SK-N-SH (cell line): ENCODE results near the gene HPCA.

Source experiments
- FOSL2 ChIP-seq: IDR thresholded peaks from 2 replicates; pipeline ENCODE4 v1.4.0; 2012; ENCODE audit warnings: low read depth, mild to moderate bottlenecking, moderate library complexity, borderline replicate concordance
- GATA2 ChIP-seq: sonication (generic); formaldehyde crosslinking; IDR thresholded peaks from 2 replicates; pipeline ENCODE4 v1.5.0; 2020; ENCODE audit warnings: mild to moderate bottlenecking, missing genetic modification reagents
- MXI1 ChIP-seq: IDR thresholded peaks from 2 replicates; pipeline ENCODE4 v1.6.1; 2012; ENCODE audit warnings: mild to moderate bottlenecking, low read depth, low read length, improper control_type of control experiment
- RAD21 ChIP-seq: IDR thresholded peaks from 2 replicates; pipeline ENCODE4 v1.6.1; 2012; ENCODE audit warnings: mild to moderate bottlenecking, low read length
- RFX5 ChIP-seq: IDR thresholded peaks from 2 replicates; pipeline ENCODE4 v1.6.1; 2012; ENCODE audit warnings: mild to moderate bottlenecking, improper control_type of control experiment, low read length
- RXRA ChIP-seq: IDR thresholded peaks from 2 replicates; pipeline ENCODE4 v1.4.0; 2012; ENCODE audit warnings: low read depth, mild to moderate bottlenecking, borderline replicate concordance
- SIN3A ChIP-seq: IDR thresholded peaks from 2 replicates; pipeline ENCODE4 v1.6.1; 2012; ENCODE audit warnings: low read depth, mild to moderate bottlenecking, low read length, moderate library complexity, borderline replicate concordance
- SMC3 ChIP-seq: IDR thresholded peaks from 2 replicates; pipeline ENCODE4 v1.6.1; 2012; ENCODE audit warnings: low read depth, low read length, improper control_type of control experiment
- TF ChIP-seq, protein P1 (sequence below): fragments of 200-600 bp; sonication (generic); IDR thresholded peaks from 2 replicates; pipeline ENCODE4 v1.6.1; 2017; ENCODE audit warnings: antibody characterized with exemption, mild to moderate bottlenecking, moderate library complexity
- TF ChIP-seq, protein P2 (sequence below): IDR thresholded peaks from 2 replicates; pipeline ENCODE4 v1.6.1; 2012; ENCODE audit warnings: mild to moderate bottlenecking, low read depth, low read length, moderate library complexity

DNA sequence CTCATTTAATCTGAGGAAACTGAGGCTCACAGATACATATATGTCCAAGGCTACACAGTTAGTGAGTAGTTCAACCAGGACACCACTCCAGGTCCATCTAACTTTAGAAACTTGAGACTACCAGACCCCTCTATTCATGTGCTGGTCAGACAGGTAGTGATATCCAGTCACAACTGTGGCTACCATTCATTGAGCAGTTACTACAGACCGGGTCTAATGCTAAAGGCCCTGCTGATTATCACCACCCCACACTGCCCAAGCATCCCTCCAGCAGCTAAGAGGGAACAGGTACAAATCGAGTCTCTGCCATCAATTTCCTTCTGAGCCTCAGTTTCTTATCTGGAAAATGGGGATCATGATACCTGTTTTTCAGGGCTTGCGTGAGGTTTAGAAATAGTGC is 5.3 kb downstream of the HPCA start:
- TF ChIP-seq, protein P1, sequence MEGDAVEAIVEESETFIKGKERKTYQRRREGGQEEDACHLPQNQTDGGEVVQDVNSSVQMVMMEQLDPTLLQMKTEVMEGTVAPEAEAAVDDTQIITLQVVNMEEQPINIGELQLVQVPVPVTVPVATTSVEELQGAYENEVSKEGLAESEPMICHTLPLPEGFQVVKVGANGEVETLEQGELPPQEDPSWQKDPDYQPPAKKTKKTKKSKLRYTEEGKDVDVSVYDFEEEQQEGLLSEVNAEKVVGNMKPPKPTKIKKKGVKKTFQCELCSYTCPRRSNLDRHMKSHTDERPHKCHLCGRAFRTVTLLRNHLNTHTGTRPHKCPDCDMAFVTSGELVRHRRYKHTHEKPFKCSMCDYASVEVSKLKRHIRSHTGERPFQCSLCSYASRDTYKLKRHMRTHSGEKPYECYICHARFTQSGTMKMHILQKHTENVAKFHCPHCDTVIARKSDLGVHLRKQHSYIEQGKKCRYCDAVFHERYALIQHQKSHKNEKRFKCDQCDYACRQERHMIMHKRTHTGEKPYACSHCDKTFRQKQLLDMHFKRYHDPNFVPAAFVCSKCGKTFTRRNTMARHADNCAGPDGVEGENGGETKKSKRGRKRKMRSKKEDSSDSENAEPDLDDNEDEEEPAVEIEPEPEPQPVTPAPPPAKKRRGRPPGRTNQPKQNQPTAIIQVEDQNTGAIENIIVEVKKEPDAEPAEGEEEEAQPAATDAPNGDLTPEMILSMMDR: no peak
- TF ChIP-seq RXRA: no peak
- TF ChIP-seq, protein P2, sequence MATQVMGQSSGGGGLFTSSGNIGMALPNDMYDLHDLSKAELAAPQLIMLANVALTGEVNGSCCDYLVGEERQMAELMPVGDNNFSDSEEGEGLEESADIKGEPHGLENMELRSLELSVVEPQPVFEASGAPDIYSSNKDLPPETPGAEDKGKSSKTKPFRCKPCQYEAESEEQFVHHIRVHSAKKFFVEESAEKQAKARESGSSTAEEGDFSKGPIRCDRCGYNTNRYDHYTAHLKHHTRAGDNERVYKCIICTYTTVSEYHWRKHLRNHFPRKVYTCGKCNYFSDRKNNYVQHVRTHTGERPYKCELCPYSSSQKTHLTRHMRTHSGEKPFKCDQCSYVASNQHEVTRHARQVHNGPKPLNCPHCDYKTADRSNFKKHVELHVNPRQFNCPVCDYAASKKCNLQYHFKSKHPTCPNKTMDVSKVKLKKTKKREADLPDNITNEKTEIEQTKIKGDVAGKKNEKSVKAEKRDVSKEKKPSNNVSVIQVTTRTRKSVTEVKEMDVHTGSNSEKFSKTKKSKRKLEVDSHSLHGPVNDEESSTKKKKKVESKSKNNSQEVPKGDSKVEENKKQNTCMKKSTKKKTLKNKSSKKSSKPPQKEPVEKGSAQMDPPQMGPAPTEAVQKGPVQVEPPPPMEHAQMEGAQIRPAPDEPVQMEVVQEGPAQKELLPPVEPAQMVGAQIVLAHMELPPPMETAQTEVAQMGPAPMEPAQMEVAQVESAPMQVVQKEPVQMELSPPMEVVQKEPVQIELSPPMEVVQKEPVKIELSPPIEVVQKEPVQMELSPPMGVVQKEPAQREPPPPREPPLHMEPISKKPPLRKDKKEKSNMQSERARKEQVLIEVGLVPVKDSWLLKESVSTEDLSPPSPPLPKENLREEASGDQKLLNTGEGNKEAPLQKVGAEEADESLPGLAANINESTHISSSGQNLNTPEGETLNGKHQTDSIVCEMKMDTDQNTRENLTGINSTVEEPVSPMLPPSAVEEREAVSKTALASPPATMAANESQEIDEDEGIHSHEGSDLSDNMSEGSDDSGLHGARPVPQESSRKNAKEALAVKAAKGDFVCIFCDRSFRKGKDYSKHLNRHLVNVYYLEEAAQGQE: no peak
- TF ChIP-seq RAD21: no peak
- no peak for TF ChIP-seq SMC3
- TF ChIP-seq FOSL2: no peak
- TF ChIP-seq RFX5: no peak
- TF ChIP-seq MXI1: no peak
- TF ChIP-seq GATA2 (CRISPR knock-in tag): no peak
- no peak for TF ChIP-seq SIN3A
